ENCODE data around the gene FOXQ1.
"Not testable (repeated sequence)": the region's sequence is repeated elsewhere in the genome, so short reads cannot be mapped to it uniquely, and the experiment has no call there.

FOXQ1 gene

GRCh38 chr6:1346558-1347091, 34.7 kb downstream of the FOXQ1 start:
- TF ChIP-seq CTCF (IDR thresholded peaks at IDR 0.05) = no peak

GRCh38 chr6:1347161-1347560, 35.3 kb downstream of the FOXQ1 start:
- Histone ChIP-seq H3K4me3 (ENCODE audit: low read depth, low read length) (no peak overlapping the region), H3K27ac (no peak overlapping the region), H3K36me3 (ENCODE audit: control insufficient read depth, insufficient read depth, low read length) (no peaks in the 10 kb centered on the region), H3K4me2 (ENCODE audit: low read length) (no peak overlapping the region), H3K4me1 (no peaks in the 10 kb centered on the region), H3K9ac (no peak overlapping the region), H3K27me3 (ENCODE audit: control insufficient read depth, insufficient read depth, low read length) (no peaks in the 10 kb centered on the region), H2AFZ (no peak overlapping the region), H3K9me3 (ENCODE audit: control insufficient read depth, low read length) (peaks cover 4% of the 10 kb centered on the region), H3K79me2 (no peaks in the 10 kb centered on the region)
- TF ChIP-seq CTCF (IDR thresholded peaks at IDR 0.05) = no peak

More at GRCh38 chr6:1346558-1347091, 34.7 kb downstream of the FOXQ1 start:
- no peaks in the 10 kb centered on the region for H3K27me3 ChIP-seq (ENCODE audit: control insufficient read depth, insufficient read depth, low read length)
- no peaks in the 10 kb centered on the region for H3K79me2 ChIP-seq
- H3K36me3 ChIP-seq (ENCODE audit: control insufficient read depth, insufficient read depth, low read length) = no peaks in the 10 kb centered on the region
- no peak overlapping the region for H3K9ac ChIP-seq
- no peak overlapping the region for H2AFZ ChIP-seq
- no peak overlapping the region for H3K4me3 ChIP-seq (ENCODE audit: low read depth, low read length)
- no peak overlapping the region for H3K4me2 ChIP-seq (ENCODE audit: low read length)
- peaks cover 4% of the 10 kb centered on the region for H3K9me3 ChIP-seq (ENCODE audit: control insufficient read depth, low read length)
- H3K27ac ChIP-seq = no peak overlapping the region
- H3K4me1 ChIP-seq = no peaks in the 10 kb centered on the region

- H3K27ac ChIP-seq = no peak overlapping the region
- no peaks in the 10 kb centered on the region for H3K4me1 ChIP-seq
- H3K9ac ChIP-seq = no peak overlapping the region
- H3K4me2 ChIP-seq (ENCODE audit: low read length) = no peak overlapping the region
- H2AFZ ChIP-seq = no peak overlapping the region
- H3K36me3 ChIP-seq (ENCODE audit: control insufficient read depth, insufficient read depth, low read length) = no peaks in the 10 kb centered on the region
- H3K79me2 ChIP-seq = no peaks in the 10 kb centered on the region
- no peaks in the 10 kb centered on the region for H3K27me3 ChIP-seq (ENCODE audit: control insufficient read depth, insufficient read depth, low read length)
- H3K9me3 ChIP-seq (ENCODE audit: control insufficient read depth, low read length) = peaks cover 4% of the 10 kb centered on the region
- no peak for TF ChIP-seq CTCF (IDR thresholded peaks at IDR 0.05)
- H3K4me3 ChIP-seq (ENCODE audit: low read depth, low read length) = no peak overlapping the region
These were observed 36.8 kb downstream of the FOXQ1 start for GRCh38 chr6:1348675-1349074.

DNA sequence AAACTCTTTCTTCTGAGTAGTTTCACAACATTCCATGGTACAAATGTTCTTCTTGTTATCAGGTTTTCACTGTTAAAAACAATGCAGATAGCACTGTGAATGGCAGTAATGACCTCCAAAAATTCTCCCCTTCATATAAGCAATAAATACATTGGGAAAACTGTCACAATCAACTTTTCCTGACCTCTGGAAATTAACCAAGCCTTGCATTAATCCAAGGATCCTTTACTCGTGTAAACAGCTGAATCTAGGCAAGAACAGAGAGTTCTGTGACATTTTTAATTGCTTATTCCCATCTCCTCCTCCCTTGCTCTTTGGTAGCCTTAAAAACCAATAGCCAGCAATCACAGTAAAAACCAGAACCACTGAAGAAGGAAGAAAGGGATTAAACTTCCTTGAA, 37.8 kb downstream of the FOXQ1 start:
- no peak for TF ChIP-seq CTCF (IDR thresholded peaks at IDR 0.05)
- H3K79me2 ChIP-seq = no peaks in the 10 kb centered on the region
- H2AFZ ChIP-seq = no peak overlapping the region
- no peak overlapping the region for H3K4me3 ChIP-seq (ENCODE audit: low read depth, low read length)
- peaks cover 2% of the 10 kb centered on the region for H3K9me3 ChIP-seq (ENCODE audit: control insufficient read depth, low read length)
- H3K36me3 ChIP-seq (ENCODE audit: control insufficient read depth, insufficient read depth, low read length) = no peaks in the 10 kb centered on the region
- no peaks in the 10 kb centered on the region for H3K27me3 ChIP-seq (ENCODE audit: control insufficient read depth, insufficient read depth, low read length)
- H3K9ac ChIP-seq = no peak overlapping the region
- H3K27ac ChIP-seq = no peak overlapping the region
- no peak overlapping the region for H3K4me2 ChIP-seq (ENCODE audit: low read length)
- H3K4me1 ChIP-seq = no peaks in the 10 kb centered on the region

- Histone ChIP-seq H3K79me2 (no peaks in the 10 kb centered on the region), H3K36me3 (ENCODE audit: control insufficient read depth, insufficient read depth, low read length) (no peaks in the 10 kb centered on the region), H3K4me2 (ENCODE audit: low read length) (no peak overlapping the region), H3K9me3 (ENCODE audit: control insufficient read depth, low read length) (no peaks in the 10 kb centered on the region), H2AFZ (no peak overlapping the region), H3K4me3 (ENCODE audit: low read depth, low read length) (no peak overlapping the region), H3K27ac (no peak overlapping the region), H3K4me1 (no peaks in the 10 kb centered on the region), H3K27me3 (ENCODE audit: control insufficient read depth, insufficient read depth, low read length) (no peaks in the 10 kb centered on the region), H3K9ac (no peak overlapping the region)
- no peak for TF ChIP-seq CTCF (IDR thresholded peaks at IDR 0.05)
These were observed 39.6 kb downstream of the FOXQ1 start for GRCh38 chr6:1351381-1352008.

- not testable (repeated sequence) for H3K36me3 ChIP-seq (ENCODE audit: control insufficient read depth, insufficient read depth, low read length); H3K9ac ChIP-seq; H2AFZ ChIP-seq; H3K27ac ChIP-seq; H3K79me2 ChIP-seq; H3K4me1 ChIP-seq; H3K27me3 ChIP-seq (ENCODE audit: control insufficient read depth, insufficient read depth, low read length); H3K4me2 ChIP-seq (ENCODE audit: low read length); H3K9me3 ChIP-seq (ENCODE audit: control insufficient read depth, low read length); H3K4me3 ChIP-seq (ENCODE audit: low read depth, low read length)
These were observed 43.2 kb downstream of the FOXQ1 start for GRCh38 chr6:1355068-1355467.

- H3K79me2 ChIP-seq; H3K4me3 ChIP-seq (ENCODE audit: low read depth, low read length); H3K27ac ChIP-seq; H3K27me3 ChIP-seq (ENCODE audit: control insufficient read depth, insufficient read depth, low read length); H2AFZ ChIP-seq; H3K9me3 ChIP-seq (ENCODE audit: control insufficient read depth, low read length); H3K4me1 ChIP-seq; H3K9ac ChIP-seq; H3K4me2 ChIP-seq (ENCODE audit: low read length); H3K36me3 ChIP-seq (ENCODE audit: control insufficient read depth, insufficient read depth, low read length): not testable (repeated sequence)
These were observed 49.8 kb downstream of the FOXQ1 start for GRCh38 chr6:1361717-1362116.

All from parathyroid adenoma (tissue), 2 donors.